Adrenal gland (tissue), 5 donors: ENCODE results near the gene CDCA8.

Experiments used
- POLR2A ChIP-seq, 2 donors: fragments of 450-650 bp; IDR thresholded peaks; one replicate each; pipeline ENCODE4 v1.6.1; 2017; ENCODE audit warnings: antibody characterized with exemption in 2 of 2, mild to moderate bottlenecking in 2 of 2, moderate library complexity in 1 of 2
- TF ChIP-seq, protein P1 (sequence below), 6 experiments: fragments of 450-650 bp in 4 of 6; fragments of 200-600 bp in 2 of 6; sonication (generic) in 1 of 6; IDR thresholded peaks; 1 replicate in 5 of 6; 2 replicates in 1 of 6; pipeline versions ENCODE4 v1.5.1 to v1.8.0; 2016 to 2021; ENCODE audit warnings: antibody characterized with exemption in 6 of 6, mild to moderate bottlenecking in 2 of 6, moderate library complexity in 1 of 6
- donor health status: DM: no; HTN: no; CAD: no.

DNA sequence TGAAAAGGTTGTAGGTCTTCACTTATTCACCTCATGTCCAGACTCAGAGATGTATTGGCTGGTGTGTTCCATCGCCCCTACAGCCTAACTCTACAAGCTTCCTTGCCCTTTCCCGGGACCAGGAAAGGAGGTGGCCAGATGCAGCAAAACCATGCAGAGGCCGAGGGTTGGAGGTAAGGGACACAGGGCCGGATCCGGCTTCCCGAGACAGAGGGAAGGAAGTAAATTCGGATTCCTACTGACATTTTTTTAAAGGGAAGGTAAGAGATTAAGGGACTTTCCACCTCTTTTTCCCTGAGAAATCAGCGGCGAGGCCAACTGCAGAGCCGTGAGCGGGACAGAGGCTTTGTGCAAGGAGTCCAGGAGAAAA, 59.9 kb downstream of the CDCA8 start:
- TF ChIP-seq, protein P1, sequence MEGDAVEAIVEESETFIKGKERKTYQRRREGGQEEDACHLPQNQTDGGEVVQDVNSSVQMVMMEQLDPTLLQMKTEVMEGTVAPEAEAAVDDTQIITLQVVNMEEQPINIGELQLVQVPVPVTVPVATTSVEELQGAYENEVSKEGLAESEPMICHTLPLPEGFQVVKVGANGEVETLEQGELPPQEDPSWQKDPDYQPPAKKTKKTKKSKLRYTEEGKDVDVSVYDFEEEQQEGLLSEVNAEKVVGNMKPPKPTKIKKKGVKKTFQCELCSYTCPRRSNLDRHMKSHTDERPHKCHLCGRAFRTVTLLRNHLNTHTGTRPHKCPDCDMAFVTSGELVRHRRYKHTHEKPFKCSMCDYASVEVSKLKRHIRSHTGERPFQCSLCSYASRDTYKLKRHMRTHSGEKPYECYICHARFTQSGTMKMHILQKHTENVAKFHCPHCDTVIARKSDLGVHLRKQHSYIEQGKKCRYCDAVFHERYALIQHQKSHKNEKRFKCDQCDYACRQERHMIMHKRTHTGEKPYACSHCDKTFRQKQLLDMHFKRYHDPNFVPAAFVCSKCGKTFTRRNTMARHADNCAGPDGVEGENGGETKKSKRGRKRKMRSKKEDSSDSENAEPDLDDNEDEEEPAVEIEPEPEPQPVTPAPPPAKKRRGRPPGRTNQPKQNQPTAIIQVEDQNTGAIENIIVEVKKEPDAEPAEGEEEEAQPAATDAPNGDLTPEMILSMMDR (IDR thresholded peaks at IDR 0.05) = no peak
- no peak for TF ChIP-seq POLR2A (IDR thresholded peaks at IDR 0.05)
